Measurements from ENCODE around the gene RACK1.
"Not testable (repeated sequence)": the region's sequence is repeated elsewhere in the genome, so short reads cannot be mapped to it uniquely, and the experiment has no call there.

Gene RACK1

GRCh38 chr5:181243564-181244343 lies at the start of gene RACK1:
Gene RACK1, minus strand, starts transcription at chr5:181243906. Its CDS starts 106 bp downstream, at chr5:181243800.
- no peak for DNase-seq

- not testable (repeated sequence) for DNase-seq
Measured at GRCh38 chr5:181287331-181287730, 43.6 kb upstream of the RACK1 start.

GRCh38 chr5:181285962-181286705 lies 42.4 kb upstream of the RACK1 start:
- not testable (repeated sequence) for DNase-seq

- not testable (repeated sequence) for DNase-seq
Measured at GRCh38 chr5:181283841-181284755, 40.4 kb upstream of the RACK1 start.

GRCh38 chr5:181283347-181283746 lies 39.6 kb upstream of the RACK1 start:
- no peak for DNase-seq

GRCh38 chr5:181282874-181283273 lies 39.2 kb upstream of the RACK1 start:
- DNase-seq, result no peak

GRCh38 chr5:181282415-181282814 lies 38.7 kb upstream of the RACK1 start:
- not testable (repeated sequence) for DNase-seq

- no peak for DNase-seq
Measured at GRCh38 chr5:181281984-181282316, 38.2 kb upstream of the RACK1 start.

GRCh38 chr5:181281077-181281983 lies 37.6 kb upstream of the RACK1 start:
- no peak for DNase-seq

- no peak for DNase-seq
Measured at GRCh38 chr5:181280251-181280762, 36.6 kb upstream of the RACK1 start.

GRCh38 chr5:181273433-181273744 lies 29.7 kb upstream of the RACK1 start:
- DNase-seq, result not testable (repeated sequence)

- DNase-seq, result no peak
Measured at GRCh38 chr5:181271081-181271480, 27.4 kb upstream of the RACK1 start.

- not testable (repeated sequence) for DNase-seq
Measured at GRCh38 chr5:181267907-181268306, 24.2 kb upstream of the RACK1 start.

- DNase-seq, result not testable (repeated sequence)
Measured at GRCh38 chr5:181267291-181267904, 23.7 kb upstream of the RACK1 start.

- DNase-seq, result no peak
Measured at GRCh38 chr5:181265092-181265671, 21.5 kb upstream of the RACK1 start.

GRCh38 chr5:181263633-181264032 lies 19.9 kb upstream of the RACK1 start:
- no peak for DNase-seq

GRCh38 chr5:181261320-181262049 lies 17.8 kb upstream of the RACK1 start:
- DNase-seq, result no peak

- DNase-seq, result no peak
Measured at GRCh38 chr5:181260720-181261319, 17.1 kb upstream of the RACK1 start, which contains the start of gene TRIM52. Gene TRIM52, minus strand, starts transcription at chr5:181261143. Its CDS starts 330 bp downstream, at chr5:181260813.

GRCh38 chr5:181259974-181260719 lies 16.4 kb upstream of the RACK1 start:
- no peak for DNase-seq
